WTC11 (cell line): ENCODE results near the gene LARGE1. TPM values are rescaled to one million over a fixed set of nuclear protein-coding genes. Genes with fewer than 3 reads are reported as not detected.
A peak's percentile ranks its signal among the peaks of the same experiment; 100 is the strongest.

ENCODE experiments used
- ATAC-seq: fragments of 200-7000 bp; cut with Tn5 transposase; 2 replicates; pipeline ENCODE4 v1.10.0; 2021; ENCODE audit warnings: mild to moderate bottlenecking, moderate library complexity
- CTCF ChIA-PET: fragments of 300-600 bp; sonication (Branson Sonifier 250); formaldehyde crosslinking; loops from one replicate; lab custom pipeline; 2021; ENCODE audit warnings: antibody characterized with exemption; lab: Charles Lee
- POLR2A ChIA-PET: fragments of 350-600 bp; sonication (Branson Sonifier 250); formaldehyde crosslinking; loops from one replicate; lab custom pipeline; 2021; ENCODE audit warnings: antibody characterized with exemption; lab: Charles Lee
- DNase-seq: peaks from one replicate; pipeline ENCODE4 v3.0.0; 2021; ENCODE audit warnings: low spot score
- H3K27ac Mint-ChIP-seq: 2 replicates; pipeline ENCODE4 v1.8.0; 2021; ENCODE audit warnings: mixed read lengths
- H3K27me3 Mint-ChIP-seq: 2 replicates; pipeline ENCODE4 v1.8.0; 2021; ENCODE audit warnings: low read depth, mild to moderate bottlenecking, moderate library complexity, mixed read lengths
- H3K36me3 Mint-ChIP-seq: 2 replicates; pipeline ENCODE4 v1.8.0; 2021; ENCODE audit warnings: mixed read lengths
- H3K4me1 Mint-ChIP-seq: 2 replicates; pipeline ENCODE4 v1.8.0; 2022; ENCODE audit warnings: mixed read lengths
- H3K4me3 Mint-ChIP-seq: 2 replicates; pipeline ENCODE4 v1.8.0; 2021; ENCODE audit warnings: mild to moderate bottlenecking, moderate library complexity, mixed read lengths
- H3K9me3 Mint-ChIP-seq: 2 replicates; pipeline ENCODE4 v1.8.0; 2021; ENCODE audit warnings: mixed read lengths
- ETV6 ChIP-seq: sonication (generic); formaldehyde crosslinking; IDR thresholded peaks from 2 replicates; pipeline ENCODE4 v1.8.1; 2022; ENCODE audit warnings: mild to moderate bottlenecking, missing genetic modification reagents
- FOXJ3 ChIP-seq: sonication (generic); formaldehyde crosslinking; IDR thresholded peaks from 2 replicates; pipeline ENCODE4 v1.9.0; 2021; ENCODE audit warnings: missing genetic modification reagents, mild to moderate bottlenecking, borderline replicate concordance
- NFYB ChIP-seq: sonication (generic); formaldehyde crosslinking; conservative IDR thresholded peaks from 2 replicates; pipeline ENCODE4 v1.8.0; 2022; ENCODE audit warnings: low read depth, missing genetic modification reagents
- NR3C1 ChIP-seq: sonication (generic); formaldehyde crosslinking; conservative IDR thresholded peaks from 2 replicates; pipeline ENCODE4 v1.8.1; 2023; ENCODE audit warnings: low read depth, mild to moderate bottlenecking, missing genetic modification reagents
- SOX15 ChIP-seq: fragments of 250-450 bp; sonication (Bioruptor Pico); IDR thresholded peaks from 2 replicates; pipeline ENCODE4 v1.9.0; 2021; ENCODE audit warnings: mild to moderate bottlenecking
- SP1 ChIP-seq: sonication (generic); formaldehyde crosslinking; conservative IDR thresholded peaks from 2 replicates; pipeline ENCODE4 v1.8.1; 2022; ENCODE audit warnings: missing genetic modification reagents
- TP53 ChIP-seq: sonication (generic); formaldehyde crosslinking; IDR thresholded peaks from 2 replicates; pipeline ENCODE4 v1.8.1; 2023; ENCODE audit warnings: mild to moderate bottlenecking, missing genetic modification reagents
- ZNF138 ChIP-seq: sonication (generic); formaldehyde crosslinking; conservative IDR thresholded peaks from 2 replicates; pipeline ENCODE4 v1.8.1; 2022; ENCODE audit warnings: mild to moderate bottlenecking, moderate library complexity, missing genetic modification reagents
- total RNA-seq: library from RNA; stranded (reverse); gene quantifications from 3 replicates; pipeline ENCODE4 v1.2.3, GENCODE V29; 2021
- TF ChIP-seq, protein P1 (sequence below): sonication (generic); formaldehyde crosslinking; IDR thresholded peaks from 2 replicates; pipeline ENCODE4 v1.8.0; 2022; ENCODE audit warnings: mild to moderate bottlenecking, missing genetic modification reagents
- TF ChIP-seq, protein P2 (sequence below): sonication (generic); formaldehyde crosslinking; IDR thresholded peaks from 2 replicates; pipeline ENCODE4 v1.8.0; 2023; ENCODE audit warnings: mild to moderate bottlenecking, missing genetic modification reagents
- TF ChIP-seq, protein P3 (sequence below): sonication (generic); formaldehyde crosslinking; IDR thresholded peaks from 2 replicates; pipeline ENCODE4 v1.8.1; 2023; ENCODE audit warnings: mild to moderate bottlenecking, missing genetic modification reagents, moderate library complexity
- TF ChIP-seq, protein P4 (sequence below): sonication (generic); formaldehyde crosslinking; IDR thresholded peaks from 2 replicates; pipeline ENCODE4 v1.8.0; 2022; ENCODE audit warnings: missing genetic modification reagents
- TF ChIP-seq, protein P5 (sequence below): sonication (generic); formaldehyde crosslinking; IDR thresholded peaks from 2 replicates; pipeline ENCODE4 v1.8.1; 2023; ENCODE audit warnings: mild to moderate bottlenecking, missing genetic modification reagents, moderate library complexity
- TF ChIP-seq, protein P6 (sequence below): sonication (generic); formaldehyde crosslinking; IDR thresholded peaks from 2 replicates; pipeline ENCODE4 v1.8.1; 2023; ENCODE audit warnings: mild to moderate bottlenecking, missing genetic modification reagents

Gene LARGE1
- total RNA-seq, 1 experiment from 2014 or later, result 72.6 TPM

DNA sequence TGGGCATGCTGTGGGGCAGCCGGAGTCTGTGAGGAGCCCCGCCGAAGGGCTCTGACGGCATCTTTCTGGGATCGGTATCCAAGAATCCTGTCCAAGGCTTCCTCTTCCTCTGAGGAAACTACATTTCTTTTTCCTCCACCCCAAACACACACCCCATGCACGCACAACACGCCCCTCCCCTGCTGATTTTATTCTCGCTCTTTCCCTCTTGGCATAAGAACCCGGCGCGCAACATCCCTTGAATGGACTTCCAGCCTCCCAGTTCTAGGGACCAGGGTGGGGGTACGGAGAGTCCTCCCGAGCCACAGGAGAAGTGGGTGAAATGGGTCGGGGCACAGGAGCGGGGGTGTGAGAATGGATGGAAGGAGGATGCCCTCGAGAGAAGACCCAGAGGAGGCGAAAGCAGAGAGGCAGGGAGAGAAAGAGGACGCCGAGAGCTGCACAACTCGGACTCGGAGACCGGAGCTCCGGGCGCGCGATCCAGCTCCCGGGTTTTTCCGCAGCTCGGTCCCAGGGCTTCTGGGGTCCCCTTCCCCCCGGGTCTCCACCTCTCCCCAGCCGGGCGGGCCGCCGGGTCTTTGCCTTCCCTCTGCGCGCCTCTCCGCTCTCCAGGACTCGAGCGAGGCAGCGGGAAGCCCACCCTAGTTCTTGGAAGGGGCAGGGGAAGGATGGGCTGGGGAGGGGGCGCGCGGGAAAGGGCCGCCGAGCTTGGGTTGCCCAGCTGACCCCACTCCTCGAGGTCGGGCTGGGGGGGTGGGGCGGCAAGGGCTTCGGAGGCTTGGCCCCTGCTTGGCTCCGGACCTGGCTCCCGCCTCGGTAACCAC lies 1.5 kb upstream of the LARGE1 start (continued):
- TF ChIP-seq FOXJ3 (CRISPR knock-in tag), result no peak

DNA sequence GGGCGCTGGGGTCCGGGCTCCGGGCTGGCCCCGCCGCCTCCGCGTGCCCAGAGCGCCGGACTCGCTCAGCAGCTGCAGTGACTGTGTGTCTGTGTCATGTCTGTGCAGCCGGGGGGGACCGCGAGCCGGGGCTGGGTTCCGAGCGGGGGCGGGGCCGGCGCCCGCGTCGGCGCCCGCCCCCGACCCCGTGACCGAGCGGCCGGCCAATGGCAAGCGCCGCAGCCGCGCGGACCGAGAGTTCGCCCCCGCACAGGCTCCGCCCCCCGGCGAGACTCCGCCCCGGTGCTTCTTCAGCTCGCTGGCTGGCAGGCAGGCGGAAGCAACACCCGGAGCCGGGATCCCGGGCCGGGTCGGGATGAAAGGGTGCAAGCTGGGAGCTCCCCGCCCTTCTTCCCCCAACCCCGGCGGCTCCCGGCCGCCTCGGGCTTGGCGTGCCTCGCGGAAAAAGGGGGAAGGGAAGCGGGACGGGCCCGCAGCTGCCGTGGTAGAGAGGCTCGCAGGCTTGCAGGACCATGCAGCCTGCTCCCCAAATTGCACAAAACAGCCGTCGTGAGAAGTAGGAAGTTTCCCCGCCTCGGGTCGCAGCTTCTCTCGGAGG lies 750 bp upstream of the LARGE1 start:
- H3K4me3 Mint-ChIP-seq, result peak overlapping the region; percentile 93
- no peaks in the 10 kb centered on the region for H3K9me3 Mint-ChIP-seq
- peaks cover 8% of the 10 kb centered on the region for H3K27me3 Mint-ChIP-seq
- CTCF ChIA-PET, result interaction anchor here (0.5 to 5.7 kb wide), 14 partner anchors 24 to 1358 kb away, joined by 3 to 43 read pairs (median 3); no protein-coding TSS in a partner anchor
- peaks cover 61% of the 10 kb centered on the region for H3K4me1 Mint-ChIP-seq
- TF ChIP-seq, protein P1, sequence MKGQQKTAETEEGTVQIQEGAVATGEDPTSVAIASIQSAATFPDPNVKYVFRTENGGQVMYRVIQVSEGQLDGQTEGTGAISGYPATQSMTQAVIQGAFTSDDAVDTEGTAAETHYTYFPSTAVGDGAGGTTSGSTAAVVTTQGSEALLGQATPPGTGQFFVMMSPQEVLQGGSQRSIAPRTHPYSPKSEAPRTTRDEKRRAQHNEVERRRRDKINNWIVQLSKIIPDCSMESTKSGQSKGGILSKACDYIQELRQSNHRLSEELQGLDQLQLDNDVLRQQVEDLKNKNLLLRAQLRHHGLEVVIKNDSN (CRISPR knock-in tag), result peak; percentile 57; the same call in 1 of the 2 replicates
- TF ChIP-seq SP1 (CRISPR knock-in tag) (peak; percentile 86), TP53 (no peak), ZNF138 (CRISPR knock-in tag) (no peak), ETV6 (peak; percentile 69), SOX15 (no peak), NR3C1 (CRISPR knock-in tag) (no peak), NFYB (CRISPR knock-in tag) (peak; percentile 48)
- TF ChIP-seq, protein P2, sequence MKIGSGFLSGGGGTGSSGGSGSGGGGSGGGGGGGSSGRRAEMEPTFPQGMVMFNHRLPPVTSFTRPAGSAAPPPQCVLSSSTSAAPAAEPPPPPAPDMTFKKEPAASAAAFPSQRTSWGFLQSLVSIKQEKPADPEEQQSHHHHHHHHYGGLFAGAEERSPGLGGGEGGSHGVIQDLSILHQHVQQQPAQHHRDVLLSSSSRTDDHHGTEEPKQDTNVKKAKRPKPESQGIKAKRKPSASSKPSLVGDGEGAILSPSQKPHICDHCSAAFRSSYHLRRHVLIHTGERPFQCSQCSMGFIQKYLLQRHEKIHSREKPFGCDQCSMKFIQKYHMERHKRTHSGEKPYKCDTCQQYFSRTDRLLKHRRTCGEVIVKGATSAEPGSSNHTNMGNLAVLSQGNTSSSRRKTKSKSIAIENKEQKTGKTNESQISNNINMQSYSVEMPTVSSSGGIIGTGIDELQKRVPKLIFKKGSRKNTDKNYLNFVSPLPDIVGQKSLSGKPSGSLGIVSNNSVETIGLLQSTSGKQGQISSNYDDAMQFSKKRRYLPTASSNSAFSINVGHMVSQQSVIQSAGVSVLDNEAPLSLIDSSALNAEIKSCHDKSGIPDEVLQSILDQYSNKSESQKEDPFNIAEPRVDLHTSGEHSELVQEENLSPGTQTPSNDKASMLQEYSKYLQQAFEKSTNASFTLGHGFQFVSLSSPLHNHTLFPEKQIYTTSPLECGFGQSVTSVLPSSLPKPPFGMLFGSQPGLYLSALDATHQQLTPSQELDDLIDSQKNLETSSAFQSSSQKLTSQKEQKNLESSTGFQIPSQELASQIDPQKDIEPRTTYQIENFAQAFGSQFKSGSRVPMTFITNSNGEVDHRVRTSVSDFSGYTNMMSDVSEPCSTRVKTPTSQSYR (CRISPR knock-in tag), result peak; percentile 46; the same call in 1 of the 2 replicates
- TF ChIP-seq, protein P3, sequence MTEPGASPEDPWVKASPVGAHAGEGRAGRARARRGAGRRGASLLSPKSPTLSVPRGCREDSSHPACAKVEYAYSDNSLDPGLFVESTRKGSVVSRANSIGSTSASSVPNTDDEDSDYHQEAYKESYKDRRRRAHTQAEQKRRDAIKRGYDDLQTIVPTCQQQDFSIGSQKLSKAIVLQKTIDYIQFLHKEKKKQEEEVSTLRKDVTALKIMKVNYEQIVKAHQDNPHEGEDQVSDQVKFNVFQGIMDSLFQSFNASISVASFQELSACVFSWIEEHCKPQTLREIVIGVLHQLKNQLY (CRISPR knock-in tag), result no peak
- TF ChIP-seq, protein P4, sequence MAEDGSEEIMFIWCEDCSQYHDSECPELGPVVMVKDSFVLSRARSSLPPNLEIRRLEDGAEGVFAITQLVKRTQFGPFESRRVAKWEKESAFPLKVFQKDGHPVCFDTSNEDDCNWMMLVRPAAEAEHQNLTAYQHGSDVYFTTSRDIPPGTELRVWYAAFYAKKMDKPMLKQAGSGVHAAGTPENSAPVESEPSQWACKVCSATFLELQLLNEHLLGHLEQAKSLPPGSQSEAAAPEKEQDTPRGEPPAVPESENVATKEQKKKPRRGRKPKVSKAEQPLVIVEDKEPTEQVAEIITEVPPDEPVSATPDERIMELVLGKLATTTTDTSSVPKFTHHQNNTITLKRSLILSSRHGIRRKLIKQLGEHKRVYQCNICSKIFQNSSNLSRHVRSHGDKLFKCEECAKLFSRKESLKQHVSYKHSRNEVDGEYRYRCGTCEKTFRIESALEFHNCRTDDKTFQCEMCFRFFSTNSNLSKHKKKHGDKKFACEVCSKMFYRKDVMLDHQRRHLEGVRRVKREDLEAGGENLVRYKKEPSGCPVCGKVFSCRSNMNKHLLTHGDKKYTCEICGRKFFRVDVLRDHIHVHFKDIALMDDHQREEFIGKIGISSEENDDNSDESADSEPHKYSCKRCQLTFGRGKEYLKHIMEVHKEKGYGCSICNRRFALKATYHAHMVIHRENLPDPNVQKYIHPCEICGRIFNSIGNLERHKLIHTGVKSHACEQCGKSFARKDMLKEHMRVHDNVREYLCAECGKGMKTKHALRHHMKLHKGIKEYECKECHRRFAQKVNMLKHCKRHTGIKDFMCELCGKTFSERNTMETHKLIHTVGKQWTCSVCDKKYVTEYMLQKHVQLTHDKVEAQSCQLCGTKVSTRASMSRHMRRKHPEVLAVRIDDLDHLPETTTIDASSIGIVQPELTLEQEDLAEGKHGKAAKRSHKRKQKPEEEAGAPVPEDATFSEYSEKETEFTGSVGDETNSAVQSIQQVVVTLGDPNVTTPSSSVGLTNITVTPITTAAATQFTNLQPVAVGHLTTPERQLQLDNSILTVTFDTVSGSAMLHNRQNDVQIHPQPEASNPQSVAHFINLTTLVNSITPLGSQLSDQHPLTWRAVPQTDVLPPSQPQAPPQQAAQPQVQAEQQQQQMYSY (CRISPR knock-in tag), result peak; percentile 99
- TF ChIP-seq, protein P5, sequence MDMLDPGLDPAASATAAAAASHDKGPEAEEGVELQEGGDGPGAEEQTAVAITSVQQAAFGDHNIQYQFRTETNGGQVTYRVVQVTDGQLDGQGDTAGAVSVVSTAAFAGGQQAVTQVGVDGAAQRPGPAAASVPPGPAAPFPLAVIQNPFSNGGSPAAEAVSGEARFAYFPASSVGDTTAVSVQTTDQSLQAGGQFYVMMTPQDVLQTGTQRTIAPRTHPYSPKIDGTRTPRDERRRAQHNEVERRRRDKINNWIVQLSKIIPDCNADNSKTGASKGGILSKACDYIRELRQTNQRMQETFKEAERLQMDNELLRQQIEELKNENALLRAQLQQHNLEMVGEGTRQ, result peak; percentile 90
- TF ChIP-seq, protein P6, sequence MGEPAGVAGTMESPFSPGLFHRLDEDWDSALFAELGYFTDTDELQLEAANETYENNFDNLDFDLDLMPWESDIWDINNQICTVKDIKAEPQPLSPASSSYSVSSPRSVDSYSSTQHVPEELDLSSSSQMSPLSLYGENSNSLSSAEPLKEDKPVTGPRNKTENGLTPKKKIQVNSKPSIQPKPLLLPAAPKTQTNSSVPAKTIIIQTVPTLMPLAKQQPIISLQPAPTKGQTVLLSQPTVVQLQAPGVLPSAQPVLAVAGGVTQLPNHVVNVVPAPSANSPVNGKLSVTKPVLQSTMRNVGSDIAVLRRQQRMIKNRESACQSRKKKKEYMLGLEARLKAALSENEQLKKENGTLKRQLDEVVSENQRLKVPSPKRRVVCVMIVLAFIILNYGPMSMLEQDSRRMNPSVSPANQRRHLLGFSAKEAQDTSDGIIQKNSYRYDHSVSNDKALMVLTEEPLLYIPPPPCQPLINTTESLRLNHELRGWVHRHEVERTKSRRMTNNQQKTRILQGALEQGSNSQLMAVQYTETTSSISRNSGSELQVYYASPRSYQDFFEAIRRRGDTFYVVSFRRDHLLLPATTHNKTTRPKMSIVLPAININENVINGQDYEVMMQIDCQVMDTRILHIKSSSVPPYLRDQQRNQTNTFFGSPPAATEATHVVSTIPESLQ (CRISPR knock-in tag), result no peak
- peak; percentile 100 for DNase-seq
- H3K27ac Mint-ChIP-seq, result no peak overlapping the region
- POLR2A ChIA-PET, result interaction anchor here (0.5 to 2.5 kb wide), 12 partner anchors 11 to 254 kb away, joined by 3 to 13 read pairs (median 4); no protein-coding TSS in a partner anchor
- ATAC-seq, result peak; percentile 77
- H3K36me3 Mint-ChIP-seq, result no peaks in the 10 kb centered on the region
